ELF-1 (cell line): ENCODE measurements around the gene HDDC2.

Experiments
- DNase-seq: peaks from one replicate; pipeline ENCODE4 v3.0.0-alpha.2; 2016; ENCODE audit warnings: low read depth, low spot score

The HDDC2 gene

DNA sequence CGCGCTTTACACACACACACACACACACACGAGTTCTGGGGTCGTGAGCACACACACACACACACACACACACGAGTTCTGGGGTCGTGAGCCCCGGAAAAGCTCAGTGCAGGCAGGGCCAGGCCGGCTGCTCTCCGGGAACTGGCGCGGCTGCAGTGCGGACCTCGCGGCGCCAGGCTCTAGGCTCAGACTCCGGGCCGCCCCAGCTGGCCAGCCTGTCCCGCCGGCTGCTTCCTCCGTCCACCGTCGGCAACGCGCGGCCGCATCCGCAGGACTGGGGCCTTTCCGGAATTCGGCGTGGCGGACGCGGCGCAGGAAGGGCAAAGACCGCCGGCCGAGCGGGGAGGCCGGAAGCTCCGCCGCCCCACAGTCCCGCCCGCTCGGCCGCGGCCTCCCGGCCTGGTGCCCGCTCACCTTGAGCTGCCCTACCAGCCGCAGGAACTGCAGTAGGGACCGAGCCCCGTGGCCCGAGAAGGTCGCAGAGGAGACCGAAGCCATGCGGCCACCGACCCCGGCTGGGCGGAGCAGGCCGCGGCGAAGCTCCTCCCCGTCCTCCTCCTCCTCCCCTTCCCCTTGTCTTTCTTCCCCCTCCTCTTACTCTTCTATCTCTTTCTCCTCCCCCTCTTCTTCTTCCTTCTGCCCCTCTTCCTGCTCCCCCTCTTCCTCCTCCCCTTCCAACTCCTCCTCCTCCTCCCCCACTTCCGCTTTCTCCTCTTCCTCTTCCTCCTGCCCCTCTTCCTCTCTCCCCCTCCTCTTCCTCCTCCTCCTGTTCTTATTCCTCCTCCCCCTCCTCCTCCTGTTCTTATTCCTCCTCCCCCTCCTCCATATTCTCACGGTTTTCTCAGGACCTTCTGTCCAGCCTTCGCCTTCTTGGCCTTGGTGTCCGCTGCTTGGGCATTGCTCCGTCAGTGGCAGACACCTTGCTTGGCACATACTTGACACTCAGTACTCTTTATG is at the start of gene HDDC2:
TSS of gene HDDC2 (minus strand) at position 533 of the 957 bp plus-strand sequence. CDS start at position 498, 35 bp downstream.
- peak; percentile 79 for DNase-seq

DNA sequence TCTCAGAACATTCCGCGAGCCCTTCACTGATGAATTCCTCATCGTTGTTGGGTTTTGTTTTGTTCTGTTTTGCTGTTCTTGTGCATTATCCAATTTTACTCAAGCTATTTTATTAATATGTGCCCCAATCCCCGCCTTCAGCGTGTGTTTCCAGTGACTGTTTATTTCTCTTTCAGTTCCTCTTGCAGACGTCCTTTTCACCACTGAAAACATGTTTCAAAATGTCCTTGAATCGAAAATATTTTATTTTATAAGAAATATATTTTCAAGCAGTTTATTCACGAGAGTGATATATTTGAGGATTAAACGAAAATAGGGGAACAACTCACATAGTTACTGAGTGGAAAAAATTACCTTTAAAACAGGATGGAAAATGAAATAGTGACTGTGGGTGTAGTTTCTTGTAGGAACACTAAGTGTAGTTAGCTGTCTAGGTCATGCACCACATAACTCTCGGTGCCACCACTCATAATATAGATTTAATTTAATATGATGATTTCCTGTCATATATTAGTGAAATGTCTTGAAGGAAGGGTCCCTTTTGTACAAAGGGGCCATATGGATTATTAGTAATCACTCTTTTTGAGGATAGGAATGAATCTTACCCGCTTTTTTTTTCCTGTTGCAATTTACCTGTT is 45.3 kb upstream of the HDDC2 start:
- no peak for DNase-seq

DNA sequence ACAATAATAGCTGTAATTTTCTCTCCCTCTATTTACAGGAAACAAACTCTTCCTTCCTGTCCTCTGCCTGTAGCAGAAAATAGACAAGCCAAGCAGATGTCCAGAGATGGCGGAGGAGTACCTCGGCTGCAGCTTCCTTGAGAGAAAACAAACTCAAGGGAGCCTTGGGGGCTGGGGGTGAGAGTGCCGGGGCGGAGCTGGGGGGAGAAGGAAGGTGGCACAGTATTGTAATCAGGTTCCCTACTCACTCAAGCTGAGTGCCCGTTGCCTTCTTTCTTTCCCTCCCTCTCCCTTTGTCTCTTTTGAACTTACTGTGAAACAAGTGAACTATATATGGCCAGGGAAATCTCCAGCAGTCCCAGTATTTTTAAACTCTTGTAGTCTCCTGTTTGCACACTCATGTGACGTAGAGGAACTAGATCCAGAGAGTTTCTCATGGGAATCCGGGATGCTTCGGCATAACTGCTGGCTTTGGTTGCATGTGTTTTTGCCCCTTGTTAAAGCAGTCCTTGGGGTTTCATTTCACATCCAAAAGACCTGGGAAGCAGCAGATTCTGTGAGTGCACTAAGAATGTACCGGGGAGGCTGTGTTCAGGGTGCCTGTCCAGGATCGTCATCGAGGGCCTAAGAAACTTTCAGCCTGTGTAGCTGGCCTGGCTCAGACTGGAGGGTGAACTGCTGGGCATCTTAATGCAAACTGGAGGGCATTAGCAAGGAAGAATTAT is 44.6 kb upstream of the HDDC2 start:
- peak; percentile 29 for DNase-seq

GRCh38 chr6:125341460-125341859 is 39.7 kb upstream of the HDDC2 start:
- no peak for DNase-seq

DNA sequence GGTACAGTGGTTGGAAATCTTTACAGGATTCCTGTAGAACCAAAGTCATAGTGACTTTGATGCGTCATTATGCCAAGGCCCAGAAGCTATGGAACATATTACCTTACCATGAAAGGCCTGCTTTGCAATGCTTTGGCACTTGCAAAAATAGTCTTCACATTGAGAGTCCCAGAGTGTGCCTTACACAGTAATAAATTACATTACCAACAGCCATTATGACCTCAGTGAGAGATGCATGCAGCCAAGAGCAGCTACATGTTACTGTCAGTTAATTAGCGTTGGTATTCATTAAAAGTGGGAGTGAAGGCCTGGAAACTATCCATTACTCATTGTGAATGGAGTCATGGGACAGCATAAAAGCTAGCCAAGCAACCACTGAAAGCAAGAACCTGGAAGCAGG is 39.2 kb upstream of the HDDC2 start:
- no peak for DNase-seq

DNA sequence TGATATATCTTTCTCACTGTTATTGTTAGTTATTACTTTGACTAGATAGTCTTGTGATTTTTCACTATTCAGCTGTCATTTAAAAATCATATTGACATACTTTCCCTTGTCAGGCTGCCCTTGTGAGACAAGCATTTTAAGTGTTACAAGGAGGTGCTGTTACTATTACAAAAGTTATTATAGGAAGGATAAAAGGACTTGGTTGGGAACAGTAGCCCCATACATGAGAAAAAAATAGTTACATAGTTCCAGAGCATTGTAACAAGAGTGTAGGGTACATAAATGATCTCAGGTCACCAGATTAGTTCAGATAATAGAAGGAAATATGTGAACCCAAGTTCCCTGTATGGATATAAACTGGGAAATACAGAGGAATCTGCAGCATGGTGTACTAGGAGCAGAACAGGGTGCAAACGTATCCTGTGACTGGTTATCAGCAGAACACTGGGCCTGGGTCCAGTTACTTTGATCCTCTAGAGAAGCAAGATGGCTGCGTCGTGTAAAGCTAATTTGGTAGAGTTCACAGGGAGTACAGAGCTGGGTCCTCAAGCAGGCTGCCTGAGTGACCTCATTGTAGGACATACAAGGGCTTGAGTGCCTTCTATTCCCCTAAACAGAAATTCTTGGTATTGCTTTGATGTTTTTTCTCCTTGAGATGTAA is 38.5 kb upstream of the HDDC2 start:
- no peak for DNase-seq

DNA sequence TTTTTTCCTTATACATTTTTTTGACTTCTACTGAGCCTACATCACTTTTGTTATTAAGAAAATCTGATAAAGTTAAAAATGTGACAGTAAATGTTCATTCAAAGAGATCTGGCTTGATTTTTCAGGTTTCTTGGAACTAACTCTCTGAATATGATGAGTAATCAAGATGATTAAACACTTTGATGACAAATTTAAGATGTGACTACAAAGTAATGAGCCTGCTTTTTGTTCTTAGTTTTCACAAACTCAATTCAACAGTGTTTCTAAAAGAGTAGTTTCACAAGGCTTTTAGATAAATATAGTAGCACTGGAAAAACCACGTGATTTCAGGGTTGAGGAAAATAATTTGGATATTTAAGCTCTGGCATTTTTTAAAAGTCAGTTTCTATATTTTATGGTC is 37.9 kb upstream of the HDDC2 start:
- no peak for DNase-seq

- DNase-seq: no peak
Measured at GRCh38 chr6:125338381-125338780, 36.6 kb upstream of the HDDC2 start.

GRCh38 chr6:125337706-125338105 is 35.9 kb upstream of the HDDC2 start:
- DNase-seq: no peak

GRCh38 chr6:125332664-125333063 is 30.9 kb upstream of the HDDC2 start:
- DNase-seq: no peak

DNA sequence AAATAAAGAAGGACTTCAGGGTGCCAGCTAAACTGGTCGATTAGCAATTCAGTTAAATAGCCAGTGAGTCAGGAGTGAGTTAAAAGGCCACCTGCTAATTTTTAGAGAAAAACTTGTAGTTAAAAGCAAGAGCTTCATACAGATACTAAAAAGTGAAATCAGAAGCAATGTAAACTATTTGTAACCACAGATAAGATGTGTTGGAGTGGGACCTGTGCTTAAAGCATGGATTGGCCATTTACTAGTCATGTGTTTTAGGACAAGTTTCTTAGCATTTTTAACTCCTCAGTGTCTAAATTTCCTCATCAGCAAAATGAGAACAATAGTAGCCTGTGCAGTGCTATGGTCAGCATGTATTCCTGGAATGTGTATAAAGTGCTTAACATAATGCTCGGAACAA is 23.8 kb upstream of the HDDC2 start:
- no peak for DNase-seq

- DNase-seq: no peak
Measured at GRCh38 chr6:125323376-125323775, 21.6 kb upstream of the HDDC2 start.

DNA sequence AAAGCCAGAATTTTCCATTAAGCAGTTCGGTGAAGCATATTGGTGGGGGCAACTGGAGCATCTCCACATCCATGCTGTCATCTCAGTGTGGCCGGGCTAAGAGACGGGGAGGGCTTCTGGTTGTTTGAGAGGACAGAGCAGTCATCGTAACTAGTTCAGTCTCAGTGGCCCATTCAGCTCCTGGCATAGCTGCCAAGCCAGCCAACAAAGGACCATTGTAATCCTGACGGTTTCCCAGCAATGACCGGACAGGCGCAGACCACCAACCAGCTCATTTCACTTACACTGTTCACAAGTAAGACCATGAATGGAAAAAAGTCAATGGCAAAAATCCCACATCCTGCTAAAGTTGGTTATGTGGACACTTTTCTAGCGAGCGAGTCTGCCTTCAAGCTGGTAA is 14.9 kb upstream of the HDDC2 start:
- DNase-seq: no peak

- DNase-seq: no peak
Measured at GRCh38 chr6:125315548-125315947, 13.8 kb upstream of the HDDC2 start.

GRCh38 chr6:125314009-125314581 is 12.3 kb upstream of the HDDC2 start:
- peak; percentile 73 for DNase-seq

DNA sequence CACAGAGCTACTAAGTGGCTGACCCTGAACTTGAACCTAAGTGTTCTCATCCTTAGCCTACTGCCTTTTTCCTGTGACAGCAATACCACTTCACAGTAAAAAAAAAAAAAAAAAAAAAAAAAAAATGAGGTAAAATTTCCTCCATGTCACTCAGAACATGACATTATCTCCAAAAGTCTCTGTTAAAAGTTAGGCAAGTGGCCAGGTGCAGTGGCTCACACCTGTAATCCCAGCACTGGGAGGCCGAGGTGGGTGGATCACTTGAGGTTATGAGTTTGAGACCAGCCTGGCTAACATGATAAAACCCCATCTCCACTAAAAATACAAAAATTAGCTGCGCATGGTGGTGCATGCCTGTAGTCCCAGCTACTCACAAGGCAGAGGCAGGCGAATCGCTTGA is 11.2 kb upstream of the HDDC2 start:
- no peak for DNase-seq

DNA sequence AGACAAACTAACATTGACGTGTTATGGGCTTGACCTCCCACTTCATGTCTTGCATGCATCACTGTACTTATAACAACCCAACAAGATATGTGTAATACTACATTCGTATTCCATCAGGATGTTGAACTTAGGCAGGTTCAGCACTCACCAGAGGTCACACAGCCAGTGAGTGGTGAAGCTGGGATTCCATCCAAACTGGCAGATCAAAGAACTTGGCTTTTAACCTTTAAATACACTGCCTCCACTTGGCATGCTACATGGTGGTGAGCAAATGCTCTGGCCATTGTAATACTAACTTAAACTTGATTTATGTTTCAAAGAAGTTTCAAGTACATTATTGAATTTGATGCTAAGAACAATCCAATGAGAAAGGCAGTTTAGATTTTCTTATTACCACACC is 10.7 kb upstream of the HDDC2 start:
- no peak for DNase-seq

- DNase-seq: peak; percentile 41
Measured at GRCh38 chr6:125310994-125311649, 9.4 kb upstream of the HDDC2 start.

- DNase-seq: no peak
Measured at GRCh38 chr6:125307964-125308615, 6.3 kb upstream of the HDDC2 start.

- DNase-seq: no peak
Measured at GRCh38 chr6:125307150-125307838, 5.5 kb upstream of the HDDC2 start.
